HEK293 (cell line): ENCODE data around the gene PAMR1.

Experiments used
- CTCF ChIA-PET: fragments of 350-600 bp; formaldehyde crosslinking; extraction: SDS; loops from one replicate; lab custom pipeline; 2021; ENCODE audit warnings: antibody characterized with exemption; lab: Yijun Ruan, JAX
- POLR2A ChIA-PET: fragments of 300-600 bp; formaldehyde crosslinking; extraction: SDS; loops from one replicate; lab custom pipeline; 2020; ENCODE audit warnings: antibody characterized with exemption, inconsistent platforms; lab: Yijun Ruan, JAX
- H3K27ac ChIP-seq: fragments of 200-500 bp; sonication (Bioruptor generic); 2 replicates; pipeline ENCODE4 v1.5.1; 2014; ENCODE audit warnings: low read depth, low read length, control low read depth, inconsistent platforms; ENCODE audit errors: extremely low read depth
- H3K36me3 ChIP-seq, 2 experiments: fragments of 200-500 bp in 1 of 2; sonication (Bioruptor generic) in 1 of 2; 1 replicate in 1 of 2; 2 replicates in 1 of 2; pipeline ENCODE4 v1.5.1; 2014 to 2017; ENCODE audit warnings: inconsistent platforms in 2 of 2, low read length in 2 of 2; ENCODE audit not compliant: control insufficient read depth in 2 of 2, insufficient read depth in 1 of 2
- H3K4me1 ChIP-seq: fragments of 200-500 bp; sonication (Bioruptor generic); 2 replicates; pipeline ENCODE4 v1.5.1; 2014; ENCODE audit warnings: mild to moderate bottlenecking, low read length, inconsistent platforms; ENCODE audit not compliant: control insufficient read depth, insufficient read depth
- H3K4me3 ChIP-seq: 2 replicates; pipeline ENCODE4 v1.5.1; 2011; ENCODE audit warnings: low read depth, mild to moderate bottlenecking, control low read depth, low read length, moderate library complexity
- H3K9me3 ChIP-seq: fragments of 200-500 bp; sonication (Bioruptor generic); 2 replicates; pipeline ENCODE4 v1.5.1; 2014; ENCODE audit warnings: low read depth, low read length, inconsistent platforms; ENCODE audit not compliant: control insufficient read depth, insufficient read depth
- BCL11A ChIP-seq: fragments of 450-650 bp; formaldehyde crosslinking; IDR thresholded peaks from 2 replicates; pipeline ENCODE4 v1.5.1; 2016; ENCODE audit warnings: low read depth, missing biosample characterization, missing genetic modification characterization
- EGR2 ChIP-seq: fragments of 450-650 bp; formaldehyde crosslinking; IDR thresholded peaks from 2 replicates; pipeline ENCODE4 v1.5.1; 2016; ENCODE audit warnings: low read depth, missing biosample characterization, missing genetic modification characterization
- FEZF1 ChIP-seq: fragments of 450-650 bp; formaldehyde crosslinking; IDR thresholded peaks from 2 replicates; pipeline ENCODE4 v1.5.1; 2016; ENCODE audit warnings: missing biosample characterization, missing genetic modification characterization
- GLIS2 ChIP-seq: fragments of 450-650 bp; formaldehyde crosslinking; IDR thresholded peaks from 2 replicates; pipeline ENCODE4 v1.5.1; 2016; ENCODE audit warnings: missing biosample characterization, missing genetic modification characterization
- HOXD13 ChIP-seq: sonication (generic); formaldehyde crosslinking; IDR thresholded peaks from 2 replicates; pipeline ENCODE4 v1.8.0; 2022; ENCODE audit warnings: missing genetic modification reagents, borderline replicate concordance
- KLF7 ChIP-seq: fragments of 450-650 bp; formaldehyde crosslinking; IDR thresholded peaks from 2 replicates; pipeline ENCODE4 v1.5.1; 2016; ENCODE audit warnings: missing biosample characterization, missing genetic modification characterization, borderline replicate concordance
- ZBTB21 ChIP-seq: fragments of 450-650 bp; formaldehyde crosslinking; IDR thresholded peaks from 2 replicates; pipeline ENCODE4 v1.5.1; 2017; ENCODE audit warnings: missing biosample characterization, missing genetic modification characterization
- ZNF140 ChIP-seq: fragments of 450-650 bp; formaldehyde crosslinking; IDR thresholded peaks from 2 replicates; pipeline ENCODE4 v1.5.1; 2016; ENCODE audit warnings: missing biosample characterization, missing genetic modification characterization
- ZNF16 ChIP-seq: fragments of 450-650 bp; formaldehyde crosslinking; IDR thresholded peaks from 2 replicates; pipeline ENCODE4 v1.5.1; 2016; ENCODE audit warnings: low read depth, missing biosample characterization, missing genetic modification characterization
- ZNF2 ChIP-seq: fragments of 450-650 bp; formaldehyde crosslinking; IDR thresholded peaks from 2 replicates; pipeline ENCODE4 v1.5.1; 2016; ENCODE audit warnings: missing biosample characterization, missing genetic modification characterization
- ZNF223 ChIP-seq: fragments of 450-650 bp; formaldehyde crosslinking; IDR thresholded peaks from 2 replicates; pipeline ENCODE4 v1.5.1; 2016; ENCODE audit warnings: missing biosample characterization, missing genetic modification characterization
- ZNF341 ChIP-seq: fragments of 450-650 bp; formaldehyde crosslinking; IDR thresholded peaks from 2 replicates; pipeline ENCODE4; 2016; ENCODE audit warnings: low read depth, missing biosample characterization, missing genetic modification characterization
- ZNF366 ChIP-seq: fragments of 450-650 bp; formaldehyde crosslinking; conservative IDR thresholded peaks from 2 replicates; pipeline ENCODE4 v1.5.1; 2016; ENCODE audit warnings: missing biosample characterization, missing genetic modification characterization
- ZNF37A ChIP-seq: fragments of 450-650 bp; IDR thresholded peaks from 2 replicates; pipeline ENCODE4 v1.5.1; 2018; ENCODE audit warnings: missing biosample characterization, missing genetic modification characterization
- ZNF426 ChIP-seq: fragments of 450-650 bp; formaldehyde crosslinking; IDR thresholded peaks from 2 replicates; pipeline ENCODE4 v1.5.1; 2017; ENCODE audit warnings: missing biosample characterization, missing genetic modification characterization, mild to moderate bottlenecking, inconsistent platforms, moderate library complexity
- ZNF558 ChIP-seq: fragments of 450-650 bp; formaldehyde crosslinking; IDR thresholded peaks from 2 replicates; pipeline ENCODE4 v1.5.1; 2016; ENCODE audit warnings: missing biosample characterization, missing genetic modification characterization
- ZNF610 ChIP-seq: fragments of 450-650 bp; formaldehyde crosslinking; IDR thresholded peaks from 2 replicates; pipeline ENCODE4 v1.5.1; 2016; ENCODE audit warnings: missing biosample characterization, missing genetic modification characterization, borderline replicate concordance
- ZNF76 ChIP-seq: fragments of 450-650 bp; formaldehyde crosslinking; IDR thresholded peaks from 2 replicates; pipeline ENCODE4; 2016; ENCODE audit warnings: low read depth, missing biosample characterization, missing genetic modification characterization, borderline replicate concordance
- ZSCAN23 ChIP-seq: fragments of 450-650 bp; formaldehyde crosslinking; IDR thresholded peaks from 2 replicates; pipeline ENCODE4 v1.5.1; 2016; ENCODE audit warnings: missing biosample characterization, missing genetic modification characterization
- TF ChIP-seq, protein P1 (sequence below): fragments of 450-650 bp; formaldehyde crosslinking; IDR thresholded peaks from 2 replicates; pipeline ENCODE4 v1.5.1; 2017; ENCODE audit warnings: missing biosample characterization, missing genetic modification characterization
- TF ChIP-seq, protein P2 (sequence below): sonication (generic); formaldehyde crosslinking; IDR thresholded peaks from 2 replicates; pipeline ENCODE4 v1.8.1; 2022; ENCODE audit warnings: mild to moderate bottlenecking, moderate library complexity, missing genetic modification reagents
- TF ChIP-seq, protein P3 (sequence below): fragments of 450-650 bp; formaldehyde crosslinking; IDR thresholded peaks from 2 replicates; pipeline ENCODE4 v1.5.1; 2016; ENCODE audit warnings: missing biosample characterization, missing genetic modification characterization

The PAMR1 gene

DNA sequence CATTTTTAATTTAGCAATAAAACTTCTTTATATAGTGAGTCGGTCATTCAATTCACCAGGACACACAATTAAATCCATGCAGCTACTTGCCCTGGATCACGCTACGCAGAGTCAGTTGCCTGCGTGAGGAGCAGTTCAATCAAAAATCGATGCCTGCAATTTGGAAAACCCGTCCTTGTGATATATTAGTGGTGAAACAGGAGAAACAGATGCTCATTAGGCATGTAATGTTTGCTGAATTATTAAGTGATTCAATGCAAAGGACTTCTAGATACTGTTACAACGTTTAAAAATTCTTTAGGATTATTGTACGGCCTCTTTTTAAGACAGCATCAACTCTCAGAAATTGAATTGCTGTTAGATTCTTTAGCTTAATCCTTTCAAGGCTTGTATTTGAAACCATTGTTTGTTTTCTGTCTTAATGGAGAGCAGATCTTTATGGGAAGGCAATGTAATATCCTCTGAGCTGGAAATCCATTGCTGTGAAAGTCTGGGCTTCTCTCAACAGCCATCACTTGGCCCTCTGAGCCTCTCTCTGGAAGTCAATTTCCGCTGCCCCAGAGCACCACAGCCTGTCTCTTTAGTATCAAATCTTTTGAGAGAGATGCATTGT is 20.1 kb upstream of the PAMR1 start (continued):
- no peak for TF ChIP-seq BCL11A (tag by site-specific recombination)
- no peak for TF ChIP-seq ZSCAN23
- no peak for TF ChIP-seq ZNF426 (tag by site-specific recombination)
- no peak for TF ChIP-seq HOXD13 (CRISPR knock-in tag)

DNA sequence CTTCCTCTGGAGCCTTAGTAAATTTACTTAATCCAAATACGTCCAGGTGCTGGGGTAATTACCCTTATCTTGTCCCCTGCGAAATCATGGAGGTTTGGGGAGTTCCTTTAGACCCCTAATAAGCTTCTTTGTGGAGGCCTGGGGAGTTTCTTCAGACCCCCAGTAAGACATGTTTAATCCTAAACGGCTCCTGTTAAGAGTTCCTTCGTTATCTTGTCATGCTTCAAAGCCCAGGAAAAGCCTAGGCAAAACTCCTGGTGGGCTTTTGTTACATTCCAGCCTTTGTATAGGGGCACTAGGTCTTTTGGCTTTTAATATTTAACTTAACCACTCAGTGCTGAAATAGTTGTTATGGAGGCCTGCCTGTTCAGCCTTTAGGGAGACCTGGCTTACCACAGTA is 18.1 kb upstream of the PAMR1 start:
- Histone ChIP-seq H3K27ac (no peak overlapping the region), H3K4me3 (no peak overlapping the region), H3K36me3 (no peaks in the 10 kb centered on the region), H3K9me3 (no peaks in the 10 kb centered on the region), H3K4me1 (no peaks in the 10 kb centered on the region)
- ChIA-PET POLR2A (no interaction called here), CTCF (interaction anchor here (0.6 kb wide), 1 partner anchor 45 kb away, joined by 3 read pairs; no protein-coding TSS in a partner anchor)
- no peak for TF ChIP-seq FEZF1 (tag by site-specific recombination)
- no peak for TF ChIP-seq KLF7 (tag by site-specific recombination)
- TF ChIP-seq, protein P1, sequence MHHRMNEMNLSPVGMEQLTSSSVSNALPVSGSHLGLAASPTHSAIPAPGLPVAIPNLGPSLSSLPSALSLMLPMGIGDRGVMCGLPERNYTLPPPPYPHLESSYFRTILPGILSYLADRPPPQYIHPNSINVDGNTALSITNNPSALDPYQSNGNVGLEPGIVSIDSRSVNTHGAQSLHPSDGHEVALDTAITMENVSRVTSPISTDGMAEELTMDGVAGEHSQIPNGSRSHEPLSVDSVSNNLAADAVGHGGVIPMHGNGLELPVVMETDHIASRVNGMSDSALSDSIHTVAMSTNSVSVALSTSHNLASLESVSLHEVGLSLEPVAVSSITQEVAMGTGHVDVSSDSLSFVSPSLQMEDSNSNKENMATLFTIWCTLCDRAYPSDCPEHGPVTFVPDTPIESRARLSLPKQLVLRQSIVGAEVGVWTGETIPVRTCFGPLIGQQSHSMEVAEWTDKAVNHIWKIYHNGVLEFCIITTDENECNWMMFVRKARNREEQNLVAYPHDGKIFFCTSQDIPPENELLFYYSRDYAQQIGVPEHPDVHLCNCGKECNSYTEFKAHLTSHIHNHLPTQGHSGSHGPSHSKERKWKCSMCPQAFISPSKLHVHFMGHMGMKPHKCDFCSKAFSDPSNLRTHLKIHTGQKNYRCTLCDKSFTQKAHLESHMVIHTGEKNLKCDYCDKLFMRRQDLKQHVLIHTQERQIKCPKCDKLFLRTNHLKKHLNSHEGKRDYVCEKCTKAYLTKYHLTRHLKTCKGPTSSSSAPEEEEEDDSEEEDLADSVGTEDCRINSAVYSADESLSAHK (tag by site-specific recombination): no peak
- no peak for TF ChIP-seq ZNF140 (tag by site-specific recombination)
- TF ChIP-seq ZNF223: no peak
- no peak for TF ChIP-seq ZNF610 (tag by site-specific recombination)
- no peak for TF ChIP-seq ZNF558 (tag by site-specific recombination)
- TF ChIP-seq ZBTB21 (tag by site-specific recombination): no peak
- no peak for TF ChIP-seq ZNF341
- no peak for TF ChIP-seq ZNF16 (tag by site-specific recombination)
- TF ChIP-seq, protein P2, sequence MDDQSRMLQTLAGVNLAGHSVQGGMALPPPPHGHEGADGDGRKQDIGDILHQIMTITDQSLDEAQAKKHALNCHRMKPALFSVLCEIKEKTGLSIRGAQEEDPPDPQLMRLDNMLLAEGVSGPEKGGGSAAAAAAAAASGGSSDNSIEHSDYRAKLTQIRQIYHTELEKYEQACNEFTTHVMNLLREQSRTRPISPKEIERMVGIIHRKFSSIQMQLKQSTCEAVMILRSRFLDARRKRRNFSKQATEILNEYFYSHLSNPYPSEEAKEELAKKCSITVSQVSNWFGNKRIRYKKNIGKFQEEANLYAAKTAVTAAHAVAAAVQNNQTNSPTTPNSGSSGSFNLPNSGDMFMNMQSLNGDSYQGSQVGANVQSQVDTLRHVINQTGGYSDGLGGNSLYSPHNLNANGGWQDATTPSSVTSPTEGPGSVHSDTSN (CRISPR knock-in tag): no peak
- no peak for TF ChIP-seq ZNF366 (tag by site-specific recombination)
- TF ChIP-seq GLIS2 (tag by site-specific recombination): no peak
- TF ChIP-seq, protein P3, sequence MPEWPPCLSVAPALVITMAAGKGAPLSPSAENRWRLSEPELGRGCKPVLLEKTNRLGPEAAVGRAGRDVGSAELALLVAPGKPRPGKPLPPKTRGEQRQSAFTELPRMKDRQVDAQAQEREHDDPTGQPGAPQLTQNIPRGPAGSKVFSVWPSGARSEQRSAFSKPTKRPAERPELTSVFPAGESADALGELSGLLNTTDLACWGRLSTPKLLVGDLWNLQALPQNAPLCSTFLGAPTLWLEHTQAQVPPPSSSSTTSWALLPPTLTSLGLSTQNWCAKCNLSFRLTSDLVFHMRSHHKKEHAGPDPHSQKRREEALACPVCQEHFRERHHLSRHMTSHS (tag by site-specific recombination): no peak
- TF ChIP-seq EGR2 (tag by site-specific recombination): no peak
- no peak for TF ChIP-seq ZNF2
- TF ChIP-seq ZNF37A (tag by site-specific recombination): no peak
- no peak for TF ChIP-seq ZNF76
